ENCODE results near the gene PRKCE.

PRKCE gene

GRCh38 chr2:46097714-46098480 is 446.4 kb downstream of the PRKCE start:
- peak; percentile 47 for DNase-seq

GRCh38 chr2:46098621-46099062 is 447.2 kb downstream of the PRKCE start:
- DNase-seq = no peak

DNA sequence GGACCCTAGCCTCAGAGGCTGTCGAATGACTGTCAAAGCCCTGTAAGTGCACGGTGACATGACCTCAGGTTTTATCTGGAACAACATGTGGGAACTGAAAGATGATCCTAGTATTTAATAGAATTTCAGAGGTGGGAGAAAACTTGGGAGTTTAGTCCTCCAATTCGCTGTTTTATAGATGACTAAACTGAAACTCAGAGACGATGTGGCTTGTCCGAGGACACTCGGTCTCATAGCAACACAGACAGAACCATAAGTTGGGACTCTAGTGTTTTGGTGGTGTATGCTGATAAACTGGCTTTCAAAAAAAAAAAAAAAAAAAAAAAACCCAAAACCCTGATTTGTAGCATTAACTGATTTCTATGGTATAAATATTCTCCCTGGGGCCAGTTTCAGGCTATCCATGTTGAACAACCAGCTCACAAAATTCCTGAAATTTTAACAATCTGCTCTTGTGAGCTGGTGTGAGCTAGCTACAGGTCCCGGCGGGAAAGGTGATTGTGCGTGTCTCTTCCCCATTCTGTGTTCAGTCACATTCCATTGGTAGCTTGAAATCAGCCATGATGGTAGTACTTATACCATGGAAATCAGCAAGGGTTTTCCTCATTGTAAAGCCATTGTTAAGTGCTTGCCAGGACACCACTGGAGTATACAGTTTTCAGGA is 450.2 kb downstream of the PRKCE start:
- DNase-seq = no peak

GRCh38 chr2:46106690-46107089 is 455.2 kb downstream of the PRKCE start:
- DNase-seq = no peak

- no peak for DNase-seq
Observed at GRCh38 chr2:46114996-46115395, 463.5 kb downstream of the PRKCE start.

DNA sequence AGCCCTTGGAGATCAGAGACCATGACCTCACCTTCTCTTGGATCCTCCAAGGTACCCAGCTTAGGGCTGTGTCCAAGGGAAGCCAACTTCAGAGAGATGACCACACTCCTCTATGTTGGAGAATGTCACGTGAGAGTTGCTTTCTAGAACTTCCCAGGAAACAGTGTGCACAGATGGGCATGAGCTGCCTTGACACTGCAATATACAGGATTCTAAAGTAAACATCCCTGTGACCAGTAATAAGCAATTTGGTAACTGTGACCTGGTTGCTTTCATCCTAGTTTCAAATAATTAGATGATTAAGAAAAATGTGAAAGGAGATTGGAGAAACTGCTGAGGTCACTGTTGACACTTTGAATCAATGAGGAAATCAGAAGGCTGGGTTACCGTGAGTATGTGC is 464.7 kb downstream of the PRKCE start:
- no peak for DNase-seq

DNA sequence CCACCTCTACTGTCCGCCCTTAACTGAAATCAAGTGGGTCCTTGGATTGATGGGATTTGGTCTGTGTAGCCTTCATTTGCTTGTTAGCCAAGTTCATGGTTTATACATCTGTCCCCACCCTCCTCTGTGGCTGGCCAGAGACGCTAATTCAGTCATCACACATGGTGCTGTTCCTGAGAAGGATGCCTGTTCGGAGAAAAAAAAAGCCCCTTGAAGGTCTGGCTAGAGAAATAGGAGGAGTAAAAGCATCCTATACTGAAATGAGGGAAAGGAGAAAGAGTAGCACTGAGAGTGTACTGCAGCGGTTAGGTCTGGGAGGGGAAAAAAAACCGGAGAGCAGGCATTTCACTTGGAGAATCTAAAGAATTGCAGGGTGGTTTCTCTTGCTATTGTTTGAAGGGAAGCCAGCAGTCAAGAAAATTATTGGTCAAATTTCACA is 465.1 kb downstream of the PRKCE start:
- no peak for DNase-seq

DNA sequence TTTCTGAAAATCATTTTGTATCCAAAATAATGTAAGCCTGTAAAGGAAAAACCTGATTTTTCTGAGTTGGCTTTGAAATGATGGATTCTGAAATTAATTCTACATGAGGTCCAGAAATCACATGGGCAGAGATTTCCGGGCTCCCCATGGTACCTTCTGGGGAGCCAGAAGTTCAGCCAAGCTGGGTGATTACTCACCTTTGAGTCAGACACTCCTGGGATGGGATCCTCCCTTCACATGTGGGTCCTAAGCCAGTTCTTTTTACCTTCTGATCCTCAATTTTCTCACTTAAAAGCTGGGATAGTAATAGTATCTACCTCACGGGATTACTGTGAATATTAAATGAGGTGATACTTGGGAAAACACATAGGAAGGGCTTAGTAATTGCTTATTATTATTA is 465.9 kb downstream of the PRKCE start:
- peak; percentile 13 for DNase-seq

DNA sequence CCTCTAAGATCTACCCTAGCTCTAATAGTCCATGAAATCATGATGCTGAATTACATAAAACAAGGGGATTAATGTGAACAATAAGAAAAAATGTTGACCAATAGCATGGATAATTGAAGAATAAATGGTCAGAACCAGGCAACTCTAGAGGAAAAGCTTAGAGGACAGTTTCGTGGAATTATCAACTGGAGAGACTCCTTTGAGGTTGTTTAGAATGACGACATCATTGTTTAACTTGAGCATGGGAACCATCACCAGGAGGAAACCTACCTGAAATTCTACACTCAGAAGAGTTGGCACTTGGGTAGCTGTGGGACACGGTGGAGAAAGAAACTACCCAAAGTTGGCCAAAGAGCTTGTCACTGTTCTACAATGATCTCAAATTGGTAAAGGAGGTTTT is 466.5 kb downstream of the PRKCE start:
- peak; percentile 62 for DNase-seq

- no peak for DNase-seq
Observed at GRCh38 chr2:46118656-46119371, 467.3 kb downstream of the PRKCE start.

DNA sequence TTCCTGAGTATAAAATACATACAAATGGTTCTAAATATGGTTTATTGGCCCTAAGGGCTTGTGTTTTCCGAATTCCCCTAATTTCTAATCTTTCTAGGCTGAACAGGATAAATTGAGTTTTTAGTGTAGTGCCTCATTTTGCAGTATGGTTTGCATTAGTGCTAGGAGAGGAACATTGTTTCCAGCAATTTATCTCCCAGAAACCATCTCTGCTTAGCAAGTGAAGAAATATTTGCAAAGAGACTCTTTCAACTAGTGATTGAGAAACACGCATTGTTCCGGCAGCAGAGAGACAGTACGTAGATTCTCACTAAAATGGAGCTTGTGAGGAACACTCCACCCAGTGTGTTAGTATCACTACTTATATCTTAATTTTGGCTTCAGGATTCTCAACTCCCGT is 468.0 kb downstream of the PRKCE start:
- DNase-seq = no peak

DNA sequence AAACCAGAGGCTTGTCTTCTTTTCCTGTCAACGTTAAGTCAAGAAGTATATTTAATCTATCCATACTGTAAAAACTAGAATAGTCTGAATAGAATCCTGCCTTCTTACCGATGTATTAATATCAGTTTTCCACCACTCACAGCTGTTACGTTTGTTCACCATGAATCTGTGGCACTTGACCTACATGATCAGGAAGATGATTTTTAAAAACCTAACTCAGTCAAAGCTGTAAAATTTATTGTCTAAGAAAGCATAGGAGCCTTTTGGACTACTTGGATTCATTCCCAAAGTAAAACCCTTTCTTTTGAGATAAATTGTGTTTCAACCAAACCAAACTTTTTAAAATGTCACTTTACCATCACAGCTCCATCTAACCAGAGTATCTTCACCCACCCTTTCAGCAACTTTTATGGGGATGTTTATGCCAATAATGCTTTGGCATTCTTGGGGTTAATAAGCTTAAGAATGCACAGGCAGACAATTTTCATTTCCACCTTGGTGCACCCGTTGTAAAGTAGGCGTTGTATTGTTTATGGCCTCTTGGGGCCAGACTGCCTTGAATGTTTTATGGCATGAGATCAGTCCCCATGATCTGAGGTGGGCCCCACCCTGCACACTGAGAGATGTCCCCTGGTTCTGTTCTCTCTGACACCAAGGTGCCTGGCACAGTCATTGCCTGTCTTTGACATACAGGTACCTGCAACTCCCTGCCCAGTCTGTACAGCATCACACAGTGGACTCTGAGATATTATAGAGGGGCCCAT is 469.5 kb downstream of the PRKCE start:
- DNase-seq = no peak

DNA sequence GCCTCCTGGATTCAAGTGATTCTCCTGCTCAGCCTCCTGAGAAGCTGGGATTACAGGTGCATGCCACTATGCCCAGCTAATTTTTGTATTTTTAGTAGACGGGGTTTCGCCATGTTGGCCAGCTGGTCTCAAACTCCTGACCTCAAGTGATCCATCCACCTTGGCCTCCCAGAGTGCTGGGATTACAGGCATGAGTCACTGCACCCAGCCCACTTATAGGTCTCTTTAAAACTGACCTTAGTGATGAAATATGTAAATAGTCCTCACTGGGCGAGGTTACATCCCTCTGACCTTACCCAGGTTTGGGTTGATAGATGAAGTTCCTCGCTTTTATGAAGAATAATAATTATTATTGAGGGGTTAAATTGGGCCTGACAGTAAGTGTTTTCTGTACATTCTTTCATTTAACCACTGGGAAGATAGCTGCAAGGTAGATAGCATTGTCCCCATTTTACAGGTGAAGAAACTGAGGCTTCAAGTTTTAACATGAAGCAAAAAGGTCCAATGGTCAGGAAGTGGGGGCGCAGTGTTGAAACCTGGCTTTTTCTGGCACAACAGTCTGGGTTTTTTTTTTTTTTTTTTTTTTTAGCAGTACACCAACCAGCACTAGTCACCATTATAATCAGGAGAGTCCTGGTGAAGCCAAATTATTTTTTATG is 471.0 kb downstream of the PRKCE start:
- DNase-seq = peak; percentile 21

- no peak for DNase-seq
Observed at GRCh38 chr2:46123013-46123412, 471.5 kb downstream of the PRKCE start.

DNA sequence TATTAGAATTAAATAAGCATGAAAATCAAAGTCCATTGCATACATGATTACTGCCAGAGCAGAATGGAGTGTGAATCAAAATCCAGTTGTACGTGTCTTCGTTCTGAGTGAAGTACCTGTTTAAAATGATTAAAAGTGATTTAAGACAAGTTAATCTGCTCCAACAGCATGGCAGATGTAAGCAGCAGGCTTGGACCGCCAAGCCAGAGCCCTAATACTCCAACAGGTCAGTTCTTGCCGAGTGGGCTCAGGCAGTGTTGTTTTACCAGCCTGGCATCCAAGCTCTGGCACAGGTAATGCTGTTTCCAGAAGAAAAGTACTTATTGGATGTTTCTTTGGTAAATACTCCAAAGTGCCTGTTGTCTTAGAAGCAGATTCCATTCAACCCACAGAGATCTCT is 474.3 kb downstream of the PRKCE start:
- DNase-seq = no peak

- no peak for DNase-seq
Observed at GRCh38 chr2:46126571-46126970, 475.1 kb downstream of the PRKCE start.

GRCh38 chr2:46127176-46127575 is 475.7 kb downstream of the PRKCE start:
- no peak for DNase-seq

- DNase-seq = no peak
Observed at GRCh38 chr2:46130511-46130910, 479.0 kb downstream of the PRKCE start.

DNA sequence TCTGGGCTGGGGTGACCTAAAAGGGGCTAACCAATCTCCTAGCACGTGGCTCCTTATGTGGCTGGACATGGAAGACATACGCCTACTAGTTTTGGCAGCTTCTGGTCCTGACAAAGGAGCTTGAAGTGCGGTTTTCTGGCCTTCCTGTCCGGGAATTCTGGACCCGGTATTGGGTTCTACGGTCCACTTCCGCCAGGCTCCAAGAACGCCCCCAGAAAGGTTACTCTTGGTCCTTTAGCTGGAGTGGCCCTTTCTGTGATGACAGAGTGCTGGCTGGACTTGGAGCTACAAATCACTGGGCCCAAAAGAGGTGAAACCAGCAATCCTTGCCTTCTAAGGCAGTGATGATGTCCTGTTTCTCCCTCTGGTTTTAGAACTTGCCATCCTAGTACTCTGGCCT is 481.5 kb downstream of the PRKCE start:
- no peak for DNase-seq

DNA sequence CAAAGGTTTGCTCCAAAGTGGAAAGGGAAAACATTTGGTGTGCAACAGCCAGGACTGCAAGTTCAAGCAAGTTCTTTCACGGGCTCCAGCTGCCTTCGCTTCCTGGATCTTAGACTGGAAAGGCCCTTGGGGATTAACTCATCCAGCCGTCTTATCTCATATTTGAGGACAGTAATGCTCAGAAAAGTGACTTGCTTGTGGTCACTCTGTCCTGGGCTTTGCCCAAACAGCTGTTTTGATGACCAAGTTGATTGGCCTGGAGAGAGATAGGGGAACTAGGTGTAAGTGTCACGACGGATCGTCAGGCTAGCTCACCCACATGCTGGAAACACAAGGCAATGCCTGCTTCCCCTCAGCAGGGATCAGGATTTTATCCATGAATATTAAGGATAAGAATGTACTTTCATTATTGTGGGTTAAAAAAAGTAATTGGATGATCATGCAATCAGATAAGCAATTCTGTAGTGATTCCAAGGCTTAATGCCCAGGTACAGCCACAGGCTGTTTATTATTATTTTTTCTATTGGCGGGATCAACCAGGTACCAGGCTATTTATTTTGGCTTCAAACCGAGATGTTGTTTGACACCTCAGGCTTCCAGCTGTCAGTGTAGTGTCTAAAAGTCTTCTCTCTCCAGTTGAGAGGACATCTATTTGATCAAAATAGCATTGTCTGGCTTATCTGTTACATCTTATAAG is 483.2 kb downstream of the PRKCE start:
- no peak for DNase-seq

DNA sequence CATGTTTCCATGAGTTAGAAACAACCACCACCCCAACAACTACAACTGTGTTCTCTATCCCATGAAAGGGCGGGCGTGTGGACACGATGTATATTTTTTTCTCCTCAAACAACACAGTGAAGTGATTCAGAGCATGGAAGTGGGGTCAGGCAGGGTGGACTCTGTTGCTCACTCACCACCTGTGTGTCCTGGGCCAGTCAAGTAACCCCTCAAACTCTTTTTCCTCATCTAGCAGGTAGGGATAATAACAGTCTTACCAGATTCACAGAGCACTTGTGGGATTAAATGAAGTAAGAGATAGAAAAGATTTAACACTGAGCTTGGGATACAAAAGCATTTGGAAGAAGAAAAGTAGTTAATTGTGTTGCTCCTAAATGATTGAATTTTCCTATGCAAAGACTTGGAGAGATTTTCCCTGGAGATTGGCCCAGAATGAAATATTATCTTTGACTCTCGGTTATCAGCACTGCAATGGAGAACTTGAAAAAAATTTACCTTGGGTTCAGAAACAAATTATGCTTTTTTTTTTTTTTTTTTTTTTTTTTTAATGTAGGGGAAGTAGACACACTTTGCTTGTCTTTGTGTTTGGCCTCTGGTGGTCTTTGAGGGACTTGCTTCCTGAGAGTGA is 483.9 kb downstream of the PRKCE start:
- no peak for DNase-seq

Data from DMS53 (cell line).